Measurements from ENCODE around the gene COMT. TPM values are rescaled to one million over a fixed set of nuclear protein-coding genes. Genes with fewer than 3 reads are reported as not detected.

The COMT gene
- total RNA-seq (2014; rRNA removed; shearing (Covaris generic)) (102 and 112 TPM in 2 replicates), total RNA-seq (2022) (89.5 and 90.8 TPM in 2 replicates), Bru-seq, nascent RNA (percentile 73 among the genes with signal in this experiment), BruChase-seq, experiment 1, labeled RNA remaining after a 6-hour chase (percentile 91 among the genes with signal in this experiment), BruChase-seq, experiment 2, labeled RNA remaining after a 2-hour chase (percentile 83 among the genes with signal in this experiment)
- long read RNA-seq, transcript COMT-202 (6 exons, 2,437 nt) = major isoform, 88 of 124 reads
- long read RNA-seq, transcript COMT-204 (6 exons, 1,548 nt) = minor isoform, 7 of 124 reads
- long read RNA-seq, partial matches to known transcripts = 9 of 124 reads
- long read RNA-seq, other reads (novel, unspliced or antisense) = 19 of 124 reads

GRCh38 chr22:19941365-19942082, at the start of gene COMT, which contains the start of gene TXNRD2:
Gene COMT (plus strand): TSS chr22:19941772. CDS start chr22:19962527, 20,755 bp downstream.
Gene TXNRD2 (minus strand): TSS chr22:19941818. CDS start chr22:19941803, 15 bp downstream.
- peaks cover 29% of the 10 kb centered on the region for H3K4me1 ChIP-seq (ENCODE audit: insufficient read depth, low read length, poor library complexity, severe bottlenecking)
- no peaks in the 10 kb centered on the region for H4K20me1 ChIP-seq (ENCODE audit: insufficient read depth, low read length)
- POLR2A ChIA-PET = no interaction called here
- H3K4me3 ChIP-seq (ENCODE audit: low read depth, low read length, poor library complexity, severe bottlenecking) = peak within 1 kb of the TSS; percentile 95
- H3K27ac ChIP-seq (ENCODE audit: low read depth, low read length, poor library complexity, severe bottlenecking) = peak within 1 kb of the TSS; percentile 66
- CTCF ChIA-PET (ENCODE audit: unreplicated experiment) = interaction anchor here (0.6 kb wide), 1 partner anchor 17 kb away, joined by 3 read pairs; no protein-coding TSS in a partner anchor
- H3K79me2 ChIP-seq (ENCODE audit: insufficient read depth, low read depth, low read length) = peaks cover 32% of the 10 kb centered on the region
- no peaks in the 10 kb centered on the region for H3K9me3 ChIP-seq (ENCODE audit: low read length)
- intact Hi-C loops (cut with micrococcal nuclease; ENCODE audit: unreplicated experiment) = loop anchor here (2.0 kb wide), 1 partner anchor 55 kb away; no protein-coding TSS in a partner anchor
- TF ChIP-seq EZH2phosphoT487 (IDR thresholded peaks at IDR 0.05; ENCODE audit: borderline replicate concordance, low read depth, low read length) = no peak
- no peak; the same call in 1 of the 2 replicates for TF ChIP-seq CTCF (conservative IDR thresholded peaks at IDR 0.05; ENCODE audit: low read length)
- no peaks in the 10 kb centered on the region for H3K9me2 ChIP-seq (ENCODE audit: insufficient read depth, low read length)
- BruUV-seq (replicated peaks) = no TSS peak
- peaks cover 11% of the 10 kb centered on the region for H3K36me3 ChIP-seq (ENCODE audit: insufficient read depth, low read length)
- peak; percentile 84 for DNase-seq (ENCODE audit: low spot score)
- H2AFZ ChIP-seq (ENCODE audit: low read length) = peak within 1 kb of the TSS; percentile 90
- H3K4me2 ChIP-seq (ENCODE audit: low read length) = peak within 1 kb of the TSS; percentile 98

- POLR2A ChIA-PET = interaction anchor here (0.5 to 2.9 kb wide), 6 partner anchors 36 to 619 kb away, joined by 3 to 20 read pairs (median 4); no protein-coding TSS in a partner anchor
- Histone ChIP-seq H3K4me3 (ENCODE audit: low read depth, low read length, poor library complexity, severe bottlenecking) (peak overlapping the region; percentile 33), H3K36me3 (ENCODE audit: insufficient read depth, low read length) (peaks cover 21% of the 10 kb centered on the region), H3K4me2 (ENCODE audit: low read length) (peak overlapping the region; percentile 91), H4K20me1 (ENCODE audit: insufficient read depth, low read length) (no peaks in the 10 kb centered on the region), H3K4me1 (ENCODE audit: insufficient read depth, low read length, poor library complexity, severe bottlenecking) (peaks cover 99% of the 10 kb centered on the region), H3K27ac (ENCODE audit: low read depth, low read length, poor library complexity, severe bottlenecking) (peak overlapping the region; percentile 99), H2AFZ (ENCODE audit: low read length) (peak overlapping the region; percentile 3; the same call in 1 of the 2 replicates), H3K9me3 (ENCODE audit: low read length) (no peaks in the 10 kb centered on the region), H3K9me2 (ENCODE audit: insufficient read depth, low read length) (no peaks in the 10 kb centered on the region), H3K79me2 (ENCODE audit: insufficient read depth, low read depth, low read length) (peaks cover 35% of the 10 kb centered on the region)
- TF ChIP-seq CTCF (conservative IDR thresholded peaks at IDR 0.05; ENCODE audit: low read length) (no peak), EZH2phosphoT487 (IDR thresholded peaks at IDR 0.05; ENCODE audit: borderline replicate concordance, low read depth, low read length) (no peak)
- intact Hi-C loops (cut with micrococcal nuclease; ENCODE audit: unreplicated experiment) = no loop called here
- CTCF ChIA-PET (ENCODE audit: unreplicated experiment) = no interaction called here
- BruUV-seq (replicated peaks) = no TSS peak
- DNase-seq (ENCODE audit: low spot score) = peak; percentile 66
These were observed 49.2 kb upstream of the COMT start for GRCh38 chr22:19892257-19892879.
